Adrenal gland (tissue), 12 donors: Measurements from ENCODE around the gene ATP6V1D. TPM values are rescaled to one million over a fixed set of nuclear protein-coding genes. Genes with fewer than 3 reads are reported as not detected.

Source experiments
- DNase-seq, 7 donors: peaks; one replicate each; pipeline ENCODE4 v3.0.0-alpha.2; 2019 to 2020
- H3K27ac ChIP-seq, 5 donors: fragments of 200-600 bp; sonication (generic) in 4 of 5; 1 replicate in 3 of 5; 2 replicates in 2 of 5; pipeline versions ENCODE4 v1.5.1 to v1.8.0; 2016 to 2020; ENCODE audit warnings: mild to moderate bottlenecking in 1 of 5
- H3K27me3 ChIP-seq: fragments of 200-600 bp; 2 replicates; pipeline ENCODE4 v1.8.0; 2021
- H3K36me3 ChIP-seq, 2 donors: fragments of 200-600 bp; replicated peaks in 1 of 2; 1 replicate in 1 of 2; 2 replicates in 1 of 2; pipeline versions ENCODE4 v1.5.1 to v1.8.0; 2018 to 2022
- H3K4me1 ChIP-seq, 2 donors: fragments of 200-600 bp; replicated peaks in 1 of 2; 1 replicate in 1 of 2; 2 replicates in 1 of 2; pipeline versions ENCODE4 v1.5.1 to v1.8.0; 2018 to 2021
- H3K4me3 ChIP-seq, 4 donors: fragments of 200-600 bp; sonication (generic) in 3 of 4; one replicate each; pipeline ENCODE4 v1.5.1; 2016 to 2018
- H3K9me3 ChIP-seq, 3 donors: fragments of 200-600 bp; sonication (generic) in 1 of 3; replicated peaks in 1 of 3; 1 replicate in 2 of 3; 2 replicates in 1 of 3; pipeline versions ENCODE4 v1.5.1 to v1.8.0; 2016 to 2021
- CTCF ChIP-seq, 6 experiments: fragments of 450-650 bp in 4 of 6; fragments of 200-600 bp in 2 of 6; sonication (generic) in 1 of 6; IDR thresholded peaks; 1 replicate in 5 of 6; 2 replicates in 1 of 6; pipeline versions ENCODE4 v1.5.1 to v1.8.0; 2016 to 2021; ENCODE audit warnings: antibody characterized with exemption in 6 of 6, mild to moderate bottlenecking in 2 of 6, moderate library complexity in 1 of 6
- POLR2A ChIP-seq, 2 donors: fragments of 450-650 bp; IDR thresholded peaks; one replicate each; pipeline ENCODE4 v1.6.1; 2017; ENCODE audit warnings: antibody characterized with exemption in 2 of 2, mild to moderate bottlenecking in 2 of 2, moderate library complexity in 1 of 2
- WGBS, 4 donors: extraction: QIAGEN DNeasy Blood & Tissue Kit in 2 of 4; methylation state at CpG; one replicate each; pipeline versions ENCODE4 v1.1.5 to v1.1.7; 2013 to 2017; 5-methylcytosine and 5-hydroxymethylcytosine counted together
- intact Hi-C, 2 donors: fragments of 100-400 bp; cut with DNase I; formaldehyde crosslinking; loops; one replicate each; pipeline versions ENCODE4 v1.14.1 to v1.15.0; 2022 to 2023
- polyA plus RNA-seq, 3 donors: library from polyadenylated mRNA; stranded (reverse); fragments of 200-250 nt in 2 of 3; fragments of 350-450 nt in 1 of 3; fragmentation: Illumina TruSeq in 1 of 3; extraction: RNeasy Lipid Tissue Mini Kit (QIAGEN cat#74804) in 1 of 3; gene quantifications; one replicate each; pipeline ENCODE4 v1.2.3, GENCODE V29; 2013 to 2014
- total RNA-seq, 9 donors: library from RNA; depleted of rRNA in 4 of 9; stranded (reverse); fragments of >200 nt in 4 of 9; fragments of 120-200 nt in 1 of 9; fragmentation: NEBNext Ultra II Directional in 1 of 9; extraction: Animal tissue kit (Norgen Biotek cat#: 25700) in 1 of 9; gene quantifications; one replicate each; pipeline versions ENCODE4 v1.1.0 to v1.2.4, GENCODE V29; 2013 to 2023
- donor health status: healthy with polysubstance abuse.
- donor health status: Bipolar disorder and iron deficiency.
- donor health status: DM: yes; HTN: yes; CAD: no.
- donor health status: DM: no; HTN: no; CAD: no.
- donor health status: DM: no; HTN: no; CAD: no.
- donor health status: DM: yes; HTN: yes; CAD: no.

Gene ATP6V1D
- total and polyA plus RNA-seq, 12 donors, result 55.3 to 388 (median 160) TPM

GRCh38 chr14:67400434-67400833 lies 40.8 kb upstream of the ATP6V1D start:
- intact Hi-C loops, result no loop called here
- Histone ChIP-seq H3K4me1 (no peaks in the 10 kb centered on the region), H3K36me3 (no peaks in the 10 kb centered on the region), H3K4me3 (no peak overlapping the region), H3K9me3 (no peaks in the 10 kb centered on the region), H3K27ac (no peak overlapping the region), H3K27me3 (no peaks in the 10 kb centered on the region)
- no peak for DNase-seq
- TF ChIP-seq CTCF (IDR thresholded peaks at IDR 0.05) (no peak), POLR2A (IDR thresholded peaks at IDR 0.05) (no peak)
- WGBS, 4 donors, result 89 to 93% (median 91%) methylated on average over 4 of the region's 4 CpGs

DNA sequence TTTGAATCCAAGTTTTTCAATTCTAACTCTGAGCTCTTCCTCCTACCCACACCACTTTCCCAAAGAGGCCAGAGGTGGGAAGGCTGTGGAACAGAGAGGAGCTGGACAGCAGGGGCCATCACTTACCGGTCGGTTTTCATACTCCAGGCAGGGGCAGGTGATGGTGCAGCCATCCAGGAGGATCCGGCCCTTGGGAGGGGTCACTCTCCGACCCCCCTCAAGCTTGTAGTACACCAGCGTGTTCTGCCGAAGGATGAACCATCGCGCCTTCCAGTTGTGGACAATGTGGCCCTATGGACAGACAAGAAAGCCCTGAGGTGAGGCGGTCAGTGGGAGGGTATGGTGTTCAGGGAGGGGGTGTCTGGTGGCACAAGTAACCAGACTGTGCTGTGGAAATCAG lies 37.9 kb upstream of the ATP6V1D start:
- Histone ChIP-seq H3K36me3 (no peaks in the 10 kb centered on the region), H3K4me1 (no peaks in the 10 kb centered on the region), H3K27ac (peak overlapping the region in 2 of 5 donors; percentile 37 to 70), H3K9me3 (no peaks in the 10 kb centered on the region), H3K27me3 (no peaks in the 10 kb centered on the region), H3K4me3 (no peak overlapping the region)
- intact Hi-C loops, result no loop called here
- 88 to 99% (median 94%) methylated on average over 9 of the region's 9 CpGs for WGBS, 4 donors
- DNase-seq, result no peak
- TF ChIP-seq CTCF (IDR thresholded peaks at IDR 0.05) (no peak), POLR2A (IDR thresholded peaks at IDR 0.05) (no peak)

- Histone ChIP-seq H3K27me3 (no peaks in the 10 kb centered on the region), H3K4me1 (no peaks in the 10 kb centered on the region), H3K9me3 (no peaks in the 10 kb centered on the region), H3K27ac (peak overlapping the region in 1 of 5 donors; percentile 31), H3K4me3 (no peak overlapping the region), H3K36me3 (no peaks in the 10 kb centered on the region)
- intact Hi-C loops, result no loop called here
- no peak for DNase-seq
- no peak for TF ChIP-seq CTCF (IDR thresholded peaks at IDR 0.05)
- no peak for TF ChIP-seq POLR2A (IDR thresholded peaks at IDR 0.05)
- 62 to 76% (median 73%) methylated on average over 2 of the region's 2 CpGs for WGBS, 4 donors
These were observed 36.9 kb upstream of the ATP6V1D start for GRCh38 chr14:67396381-67396970.

- H3K27ac ChIP-seq, result no peak overlapping the region
- no peaks in the 10 kb centered on the region for H3K27me3 ChIP-seq
- H3K36me3 ChIP-seq, result no peaks in the 10 kb centered on the region
- no peak for TF ChIP-seq CTCF (IDR thresholded peaks at IDR 0.05)
- TF ChIP-seq POLR2A (IDR thresholded peaks at IDR 0.05), result no peak
- intact Hi-C loops, result no loop called here
- H3K4me3 ChIP-seq, result no peak overlapping the region
- DNase-seq, result no peak
- no peaks in the 10 kb centered on the region for H3K9me3 ChIP-seq
- H3K4me1 ChIP-seq, result no peaks in the 10 kb centered on the region
- WGBS, 4 donors, result 64 to 77% (median 72%) methylated on average over 5 of the region's 5 CpGs
These were observed 36.2 kb upstream of the ATP6V1D start for GRCh38 chr14:67395876-67396189.
